AG04450 (cell line): Measurements from ENCODE around the gene TGM2. TPM values are rescaled to one million over a fixed set of nuclear protein-coding genes. Genes with fewer than 3 reads are reported as not detected.
"Not testable (repeated sequence)": the region's sequence is repeated elsewhere in the genome, so short reads cannot be mapped to it uniquely, and the experiment has no call there.

ENCODE experiments used
- CTCF ChIA-PET: fragments of 300-600, 350-600 bp; formaldehyde crosslinking; extraction: SDS; loops from one replicate; lab custom pipeline; 2022; ENCODE audit warnings: antibody characterized with exemption, inconsistent platforms; lab: Charles Lee
- POLR2A ChIA-PET: fragments of 350-600 bp; formaldehyde crosslinking; extraction: SDS; loops from one replicate; lab custom pipeline; 2021; ENCODE audit warnings: antibody characterized with exemption, inconsistent platforms; lab: Yijun Ruan, JAX
- DNase-seq: peaks from one replicate; pipeline ENCODE4 v3.0.0-alpha.2; 2011; ENCODE audit warnings: low read depth, low spot score
- H3K27ac ChIP-seq: one replicate; pipeline ENCODE4 v1.5.1; 2012; ENCODE audit warnings: low read depth, low read length, control low read depth
- H3K27me3 ChIP-seq: one replicate; pipeline ENCODE4 v1.6.0; 2012; ENCODE audit warnings: low read length; ENCODE audit not compliant: control insufficient read depth, insufficient read depth
- H3K4me3 ChIP-seq: 2 replicates; pipeline ENCODE4 v1.5.1; 2011; ENCODE audit warnings: mild to moderate bottlenecking, low read depth, low read length, control low read depth
- H3K9me3 ChIP-seq: 2 replicates; pipeline ENCODE4 v1.5.1; 2012; ENCODE audit warnings: low read length; ENCODE audit not compliant: control insufficient read depth, insufficient read depth
- polyA plus RNA-seq: library from polyadenylated mRNA; depleted of rRNA; stranded (reverse); fragments of >200 nt; gene quantifications from 2 replicates; pipeline ENCODE4 v1.2.3, GENCODE V29; 2011
- TF ChIP-seq, protein P1 (sequence below): IDR thresholded peaks from 2 replicates; pipeline ENCODE4 v1.5.1; 2011; ENCODE audit warnings: low read depth, low read length, control low read depth, inconsistent platforms

Gene TGM2
- polyA plus RNA-seq, 1 experiment, result 326 TPM

- Histone ChIP-seq H3K9me3 (no peaks in the 10 kb centered on the region), H3K4me3 (no peak overlapping the region), H3K27me3 (no peaks in the 10 kb centered on the region), H3K27ac (no peak overlapping the region)
- ChIA-PET POLR2A (interaction anchor here (0.5 to 2.1 kb wide), 2 partner anchors 17 to 26 kb away, joined by 6 to 7 read pairs; no protein-coding TSS in a partner anchor), CTCF (interaction anchor here (1.3 to 1.7 kb wide), 2 partner anchors 18 to 53 kb away, joined by 3 to 7 read pairs; no protein-coding TSS in a partner anchor)
- TF ChIP-seq, protein P1, sequence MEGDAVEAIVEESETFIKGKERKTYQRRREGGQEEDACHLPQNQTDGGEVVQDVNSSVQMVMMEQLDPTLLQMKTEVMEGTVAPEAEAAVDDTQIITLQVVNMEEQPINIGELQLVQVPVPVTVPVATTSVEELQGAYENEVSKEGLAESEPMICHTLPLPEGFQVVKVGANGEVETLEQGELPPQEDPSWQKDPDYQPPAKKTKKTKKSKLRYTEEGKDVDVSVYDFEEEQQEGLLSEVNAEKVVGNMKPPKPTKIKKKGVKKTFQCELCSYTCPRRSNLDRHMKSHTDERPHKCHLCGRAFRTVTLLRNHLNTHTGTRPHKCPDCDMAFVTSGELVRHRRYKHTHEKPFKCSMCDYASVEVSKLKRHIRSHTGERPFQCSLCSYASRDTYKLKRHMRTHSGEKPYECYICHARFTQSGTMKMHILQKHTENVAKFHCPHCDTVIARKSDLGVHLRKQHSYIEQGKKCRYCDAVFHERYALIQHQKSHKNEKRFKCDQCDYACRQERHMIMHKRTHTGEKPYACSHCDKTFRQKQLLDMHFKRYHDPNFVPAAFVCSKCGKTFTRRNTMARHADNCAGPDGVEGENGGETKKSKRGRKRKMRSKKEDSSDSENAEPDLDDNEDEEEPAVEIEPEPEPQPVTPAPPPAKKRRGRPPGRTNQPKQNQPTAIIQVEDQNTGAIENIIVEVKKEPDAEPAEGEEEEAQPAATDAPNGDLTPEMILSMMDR, result no peak
- DNase-seq, result no peak
These were observed 54.4 kb downstream of the TGM2 start for GRCh38 chr20:38110525-38111178.

GRCh38 chr20:38109591-38110524 lies 55.2 kb downstream of the TGM2 start:
- H3K27ac ChIP-seq, result peak overlapping the region; percentile 63
- H3K9me3 ChIP-seq, result no peaks in the 10 kb centered on the region
- POLR2A ChIA-PET, result interaction anchor here (0.5 to 2.1 kb wide), 6 partner anchors 8 to 36 kb away, joined by 3 to 7 read pairs (median 6); no protein-coding TSS in a partner anchor
- TF ChIP-seq, protein P1, result no peak
- no peaks in the 10 kb centered on the region for H3K27me3 ChIP-seq
- no peak overlapping the region for H3K4me3 ChIP-seq
- DNase-seq, result no peak
- CTCF ChIA-PET, result interaction anchor here (0.7 to 1.7 kb wide), 3 partner anchors 17 to 52 kb away, joined by 3 to 7 read pairs (median 3); no protein-coding TSS in a partner anchor

DNA sequence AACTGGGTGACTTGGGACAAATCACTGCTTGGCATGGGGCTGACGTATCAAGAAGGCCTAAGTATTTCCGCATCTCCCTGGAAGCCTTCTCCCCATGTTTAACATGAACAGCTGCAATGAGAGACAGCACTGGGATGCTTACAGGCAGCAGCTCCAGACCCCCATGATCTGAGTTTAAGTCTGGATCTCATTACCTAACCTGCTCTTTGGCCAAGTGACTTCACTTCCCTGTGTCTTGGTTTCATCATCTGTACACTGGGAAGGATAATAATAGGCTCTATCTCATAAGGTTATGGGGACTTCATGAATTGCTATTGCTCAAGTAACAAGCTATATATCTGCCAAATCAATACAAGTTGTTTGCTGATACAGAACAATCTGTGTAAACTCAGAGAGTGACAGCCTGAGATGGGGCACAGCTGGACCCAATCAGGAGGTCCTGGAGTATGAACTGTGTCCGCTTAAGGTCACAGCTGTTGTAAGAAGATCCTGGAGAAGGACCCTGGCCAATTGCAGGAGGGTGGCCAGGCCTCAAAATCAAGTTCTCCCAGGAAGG lies 56.0 kb downstream of the TGM2 start:
- Histone ChIP-seq H3K9me3 (no peaks in the 10 kb centered on the region), H3K4me3 (no peak overlapping the region), H3K27me3 (no peaks in the 10 kb centered on the region), H3K27ac (peak overlapping the region; percentile 87)
- ChIA-PET POLR2A (interaction anchor here (0.6 to 2.1 kb wide), 6 partner anchors 9 to 35 kb away, joined by 3 to 6 read pairs (median 5); no protein-coding TSS in a partner anchor), CTCF (interaction anchor here (0.7 kb wide), 1 partner anchor 51 kb away, joined by 3 read pairs; no protein-coding TSS in a partner anchor)
- TF ChIP-seq, protein P1, result no peak
- peak; percentile 62 for DNase-seq

GRCh38 chr20:38108438-38108985 lies 56.6 kb downstream of the TGM2 start:
- no peaks in the 10 kb centered on the region for H3K9me3 ChIP-seq
- TF ChIP-seq, protein P1, result no peak
- peak overlapping the region; percentile 87 for H3K27ac ChIP-seq
- ChIA-PET CTCF (no interaction called here), POLR2A (interaction anchor here (0.6 to 2.1 kb wide), 4 partner anchors 14 to 35 kb away, joined by 3 to 6 read pairs (median 6); no protein-coding TSS in a partner anchor)
- no peak overlapping the region for H3K4me3 ChIP-seq
- DNase-seq, result no peak
- H3K27me3 ChIP-seq, result no peaks in the 10 kb centered on the region

DNA sequence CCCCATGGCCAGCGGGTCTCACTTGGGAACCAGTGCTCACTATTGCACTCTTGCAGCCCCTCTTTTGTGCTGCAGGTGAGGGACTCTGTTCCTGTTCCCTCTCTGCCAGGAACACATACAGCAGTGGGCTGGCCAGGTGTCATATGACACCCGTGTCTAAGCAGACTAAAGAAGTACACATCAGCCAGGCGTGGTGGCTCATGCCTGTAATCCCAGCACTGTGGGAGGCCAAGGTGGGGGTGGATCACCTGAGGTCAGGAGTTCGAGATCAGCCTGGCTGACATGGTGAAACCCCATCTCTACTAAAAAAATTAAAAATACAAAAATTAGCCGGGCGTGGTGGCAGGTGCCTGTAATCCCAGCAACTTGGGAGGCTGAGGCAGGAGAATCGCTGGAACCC lies 57.2 kb downstream of the TGM2 start:
- DNase-seq, CTCF ChIA-PET, H3K9me3 ChIP-seq, H3K4me3 ChIP-seq, H3K27me3 ChIP-seq, POLR2A ChIA-PET: not testable (repeated sequence)
- H3K27ac ChIP-seq, result peak overlapping the region; percentile 87

DNA sequence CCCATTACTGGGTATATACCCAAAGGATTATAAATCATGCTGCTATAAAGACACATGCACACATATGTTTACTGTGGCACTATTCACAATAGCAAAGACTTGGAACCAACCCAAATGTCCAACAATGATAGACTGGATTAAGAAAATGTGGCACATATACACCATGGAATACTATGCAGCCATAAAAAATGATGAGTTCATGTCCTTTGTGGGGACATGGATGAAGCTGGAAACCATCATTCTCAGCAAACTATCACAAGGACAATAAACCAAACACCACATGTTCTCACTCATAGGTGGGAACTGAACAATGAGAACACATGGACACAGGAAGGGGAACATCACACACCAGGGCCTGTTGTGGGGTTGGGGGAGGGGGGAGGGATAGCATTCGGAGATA lies 57.7 kb downstream of the TGM2 start:
- CTCF ChIA-PET, H3K9me3 ChIP-seq, H3K4me3 ChIP-seq, DNase-seq, H3K27ac ChIP-seq, POLR2A ChIA-PET, H3K27me3 ChIP-seq: not testable (repeated sequence)
